Colonic mucosa (tissue), 4 donors: ENCODE data around the gene CGN. TPM values are rescaled to one million over a fixed set of nuclear protein-coding genes. Genes with fewer than 3 reads are reported as not detected.

Experiments used
- DNase-seq: peaks from one replicate; pipeline ENCODE4 v3.0.0-alpha.2; 2020
- H3K27ac ChIP-seq: fragments of 200-600 bp; one replicate; pipeline ENCODE4 v1.8.0; 2021
- H3K27me3 ChIP-seq: fragments of 200-600 bp; one replicate; pipeline ENCODE4 v1.8.0; 2021
- H3K36me3 ChIP-seq: fragments of 200-600 bp; one replicate; pipeline ENCODE4 v1.8.0; 2021
- H3K4me1 ChIP-seq: fragments of 200-600 bp; one replicate; pipeline ENCODE4 v1.8.0; 2021; ENCODE audit warnings: mild to moderate bottlenecking
- H3K4me3 ChIP-seq: fragments of 200-600 bp; one replicate; pipeline ENCODE4 v1.8.0; 2021
- H3K9ac ChIP-seq, 2 donors: one replicate each; pipeline ENCODE4 v1.7.0; 2013; ENCODE audit warnings: control low read depth in 2 of 2, low read depth in 2 of 2, low read length in 2 of 2
- H3K9me3 ChIP-seq: fragments of 200-600 bp; one replicate; pipeline ENCODE4 v1.8.0; 2021
- CTCF ChIP-seq: fragments of 200-600 bp; IDR thresholded peaks from one replicate; pipeline ENCODE4 v1.8.0; 2022; ENCODE audit warnings: antibody characterized with exemption, mild to moderate bottlenecking
- intact Hi-C: fragments of 100-400 bp; cut with DNase I; formaldehyde crosslinking; loops from one replicate; pipeline ENCODE4 v1.14.1; 2022
- total RNA-seq, 2 donors: library from RNA; stranded (reverse); fragmentation: NEBNext Ultra II Directional in 1 of 2; extraction: Animal tissue kit (Norgen Biotek cat#: 25700) in 1 of 2; gene quantifications; one replicate each; pipeline ENCODE4 v1.2.1, GENCODE V29; 2021
- donor health status: healthy.
- donor health status: DM: no; HTN: no; CAD: no.
- donor health status: DM: no; HTN: no; CAD: no.

The CGN gene
- total RNA-seq, 2 donors from 2014 or later, result 118 to 148 TPM

- no peaks in the 10 kb centered on the region for H3K9me3 ChIP-seq
- H3K27me3 ChIP-seq, result no peaks in the 10 kb centered on the region
- peak overlapping the region in 1 of 2 donors; percentile 70 for H3K9ac ChIP-seq
- no peak for DNase-seq
- peaks cover 16% of the 10 kb centered on the region for H3K4me1 ChIP-seq
- TF ChIP-seq CTCF, result no peak
- H3K36me3 ChIP-seq, result no peaks in the 10 kb centered on the region
- intact Hi-C loops, result no loop called here
- H3K27ac ChIP-seq, result peak overlapping the region; percentile 77
- H3K4me3 ChIP-seq, result no peak overlapping the region
Observed at GRCh38 chr1:151546011-151546925, 35.1 kb downstream of the CGN start.

- Histone ChIP-seq H3K9me3 (no peaks in the 10 kb centered on the region), H3K4me3 (no peak overlapping the region), H3K27me3 (no peaks in the 10 kb centered on the region), H3K36me3 (no peaks in the 10 kb centered on the region), H3K4me1 (peaks cover 16% of the 10 kb centered on the region), H3K9ac (peak overlapping the region in 1 of 2 donors; percentile 70), H3K27ac (peak overlapping the region; percentile 77)
- peak; percentile 84 for DNase-seq
- no peak for TF ChIP-seq CTCF
- intact Hi-C loops, result no loop called here
Observed at GRCh38 chr1:151547119-151547899, 36.1 kb downstream of the CGN start.

GRCh38 chr1:151547900-151548230 lies 36.7 kb downstream of the CGN start:
- peaks cover 16% of the 10 kb centered on the region for H3K4me1 ChIP-seq
- no peaks in the 10 kb centered on the region for H3K9me3 ChIP-seq
- no peaks in the 10 kb centered on the region for H3K36me3 ChIP-seq
- intact Hi-C loops, result no loop called here
- H3K27me3 ChIP-seq, result no peaks in the 10 kb centered on the region
- peak overlapping the region in 1 of 2 donors; percentile 70 for H3K9ac ChIP-seq
- H3K4me3 ChIP-seq, result no peak overlapping the region
- DNase-seq, result no peak
- no peak for TF ChIP-seq CTCF
- H3K27ac ChIP-seq, result peak overlapping the region; percentile 77

GRCh38 chr1:151549199-151549598 lies 38.0 kb downstream of the CGN start:
- Histone ChIP-seq H3K4me3 (no peak overlapping the region), H3K36me3 (no peaks in the 10 kb centered on the region), H3K4me1 (peaks cover 16% of the 10 kb centered on the region), H3K27me3 (no peaks in the 10 kb centered on the region), H3K9ac (peak overlapping the region in 1 of 2 donors; percentile 28), H3K27ac (peak overlapping the region; percentile 57), H3K9me3 (no peaks in the 10 kb centered on the region)
- intact Hi-C loops, result no loop called here
- DNase-seq, result no peak
- TF ChIP-seq CTCF, result no peak

GRCh38 chr1:151553659-151554058 lies 42.5 kb downstream of the CGN start:
- H3K4me1 ChIP-seq, result no peaks in the 10 kb centered on the region
- H3K4me3 ChIP-seq, result no peak overlapping the region
- intact Hi-C loops, result no loop called here
- H3K9ac ChIP-seq, result no peak overlapping the region
- no peak for TF ChIP-seq CTCF
- H3K9me3 ChIP-seq, result no peaks in the 10 kb centered on the region
- H3K36me3 ChIP-seq, result no peaks in the 10 kb centered on the region
- no peak overlapping the region for H3K27ac ChIP-seq
- no peaks in the 10 kb centered on the region for H3K27me3 ChIP-seq
- no peak for DNase-seq
